B cell (primary cell): ENCODE data around the gene SNRK. TPM values are rescaled to one million over a fixed set of nuclear protein-coding genes. Genes with fewer than 3 reads are reported as not detected.

ENCODE experiments used
- ATAC-seq: fragments of 200-7000 bp; cut with Tn5 transposase; one replicate; pipeline ENCODE4 v1.10.0; 2021; ENCODE audit warnings: low read depth, mild to moderate bottlenecking, moderate number of reproducible peaks, moderate library complexity
- CTCF ChIA-PET: fragments of 350-600 bp; sonication (Branson Sonifier 250); formaldehyde crosslinking; loops from one replicate; lab custom pipeline; 2021; ENCODE audit warnings: antibody characterized with exemption, inconsistent platforms; lab: Charles Lee
- POLR2A ChIA-PET: fragments of 350-600 bp; sonication (Branson Sonifier 250); formaldehyde crosslinking; loops from one replicate; lab custom pipeline; 2021; ENCODE audit warnings: antibody characterized with exemption; lab: Charles Lee
- DNase-seq: peaks from one replicate; pipeline ENCODE4 v3.0.0; 2013
- H2AFZ ChIP-seq: 2 replicates; pipeline ENCODE4 v1.6.1; 2012; ENCODE audit warnings: mild to moderate bottlenecking, low read depth, low read length; ENCODE audit not compliant: insufficient read depth, poor library complexity, severe bottlenecking
- H3K27ac ChIP-seq, 2 donors: 1 replicate in 1 of 2; 2 replicates in 1 of 2; pipeline ENCODE4 v1.5.1; 2012 to 2013; ENCODE audit warnings: low read length in 2 of 2, mild to moderate bottlenecking in 2 of 2, moderate library complexity in 1 of 2
- H3K27me3 ChIP-seq, 4 experiments: fragments of 200-600 bp in 1 of 4; sonication (generic) in 1 of 4; replicated peaks in 1 of 4; 1 replicate in 2 of 4; 2 replicates in 2 of 4; pipeline versions ENCODE4 v1.6.1 to v1.7.0; 2013 to 2016; ENCODE audit warnings: low read length in 3 of 4, mild to moderate bottlenecking in 2 of 4, mixed read lengths in 1 of 4, moderate library complexity in 1 of 4; ENCODE audit not compliant: insufficient read depth in 4 of 4, control insufficient read depth in 3 of 4; ENCODE audit errors: control extremely low read depth in 1 of 4
- H3K36me3 ChIP-seq, 2 experiments: replicated peaks in 1 of 2; 1 replicate in 1 of 2; 2 replicates in 1 of 2; pipeline versions ENCODE4 v1.6.1 to v1.7.1; 2013; ENCODE audit warnings: low read length in 1 of 2; ENCODE audit not compliant: insufficient read depth in 2 of 2, control insufficient read depth in 1 of 2; ENCODE audit errors: control extremely low read depth in 1 of 2, extremely low read depth in 1 of 2
- H3K4me1 ChIP-seq, 2 donors: fragments of 200-600 bp in 1 of 2; sonication (generic) in 1 of 2; 1 replicate in 1 of 2; 2 replicates in 1 of 2; pipeline versions ENCODE4 v1.5.1 to v1.6.1; 2013 to 2017; ENCODE audit warnings: low read length in 2 of 2; ENCODE audit not compliant: control insufficient read depth in 2 of 2, insufficient read depth in 2 of 2
- H3K4me2 ChIP-seq: replicated peaks from 2 replicates; pipeline ENCODE3; 2012; ENCODE audit warnings: mild to moderate bottlenecking, low read depth, low read length; ENCODE audit not compliant: poor library complexity, severe bottlenecking
- H3K4me3 ChIP-seq, 5 experiments: fragments of 200-600 bp in 1 of 5; sonication (generic) in 1 of 5; 1 replicate in 3 of 5; 2 replicates in 2 of 5; pipeline versions ENCODE4 v1.5.1 to v1.7.0; 2011 to 2016; ENCODE audit warnings: low read length in 4 of 5, mild to moderate bottlenecking in 4 of 5, low read depth in 2 of 5, control low read depth in 1 of 5, moderate library complexity in 1 of 5; ENCODE audit not compliant: insufficient read depth in 1 of 5; ENCODE audit errors: control extremely low read depth in 1 of 5, extremely low read depth in 1 of 5
- H3K79me2 ChIP-seq: fragments of 200-600 bp; sonication (generic); one replicate; pipeline ENCODE4 v1.6.0; 2016; ENCODE audit warnings: low read length; ENCODE audit not compliant: control insufficient read depth, insufficient read depth
- H3K9ac ChIP-seq: fragments of 200-600 bp; sonication (generic); 2 replicates; pipeline ENCODE4 v1.6.1; 2017; ENCODE audit warnings: mild to moderate bottlenecking, low read length, moderate library complexity
- H3K9me3 ChIP-seq, 3 donors: one replicate each; pipeline versions ENCODE4 v1.6.1 to v1.7.1; 2013; ENCODE audit warnings: low read length in 2 of 3; ENCODE audit not compliant: control insufficient read depth in 2 of 3, insufficient read depth in 1 of 3; ENCODE audit errors: control extremely low read depth in 1 of 3
- H4K20me1 ChIP-seq: 2 replicates; pipeline ENCODE4 v1.6.0; 2012; ENCODE audit warnings: mild to moderate bottlenecking, low read length; ENCODE audit not compliant: insufficient read depth, control insufficient read depth, poor library complexity, severe bottlenecking
- H3K27ac Mint-ChIP-seq: one replicate; pipeline ENCODE4 v1.8.0; 2021; ENCODE audit warnings: mixed read lengths
- H3K27me3 Mint-ChIP-seq: one replicate; pipeline ENCODE4 v1.8.0; 2021; ENCODE audit warnings: mixed read lengths
- H3K4me1 Mint-ChIP-seq: one replicate; pipeline ENCODE4 v1.8.0; 2021; ENCODE audit warnings: mixed read lengths
- H3K4me3 Mint-ChIP-seq: one replicate; pipeline ENCODE4 v1.8.0; 2021; ENCODE audit warnings: mixed read lengths
- H3K9me3 Mint-ChIP-seq: one replicate; pipeline ENCODE4 v1.8.0; 2022; ENCODE audit warnings: mixed read lengths; ENCODE audit not compliant: insufficient read depth
- EZH2 ChIP-seq: IDR thresholded peaks from 2 replicates; pipeline ENCODE4 v1.6.1; 2012; ENCODE audit warnings: borderline replicate concordance, low read depth, mild to moderate bottlenecking, moderate library complexity, low read length; ENCODE audit not compliant: insufficient read depth, poor library complexity, severe bottlenecking
- WGBS: methylation state at CpG from one replicate; pipeline ENCODE4 v1.1.5; 2013; ENCODE audit warnings: missing lambda C conversion rate; ENCODE audit not compliant: insufficient coverage; 5-methylcytosine and 5-hydroxymethylcytosine counted together
- intact Hi-C: fragments of 100-400 bp; cut with micrococcal nuclease; formaldehyde crosslinking; loops from one replicate; pipeline ENCODE4 v1.10.0; 2022
- polyA plus RNA-seq: library from polyadenylated mRNA; depleted of rRNA; stranded (reverse); fragments of >200 nt; gene quantifications from 2 replicates; pipeline ENCODE4 v1.2.3, GENCODE V29; 2012
- total RNA-seq, 2 donors: library from RNA; stranded (reverse); fragments of 120-200 nt in 1 of 2; gene quantifications; 1 replicate in 1 of 2; 2 replicates in 1 of 2; pipeline versions ENCODE4 v1.2.3 to v1.2.4, GENCODE V29; 2013 to 2022
- TF ChIP-seq, protein P1 (sequence below): fragments of 200-600 bp; IDR thresholded peaks from one replicate; pipeline ENCODE4 v1.8.0; 2022; ENCODE audit warnings: antibody characterized with exemption, mild to moderate bottlenecking

Gene SNRK
- total and polyA plus RNA-seq, 2 donors (not counting 1 experiment from before 2014, with no cell fraction given): 17.8 to 46.7 TPM

DNA sequence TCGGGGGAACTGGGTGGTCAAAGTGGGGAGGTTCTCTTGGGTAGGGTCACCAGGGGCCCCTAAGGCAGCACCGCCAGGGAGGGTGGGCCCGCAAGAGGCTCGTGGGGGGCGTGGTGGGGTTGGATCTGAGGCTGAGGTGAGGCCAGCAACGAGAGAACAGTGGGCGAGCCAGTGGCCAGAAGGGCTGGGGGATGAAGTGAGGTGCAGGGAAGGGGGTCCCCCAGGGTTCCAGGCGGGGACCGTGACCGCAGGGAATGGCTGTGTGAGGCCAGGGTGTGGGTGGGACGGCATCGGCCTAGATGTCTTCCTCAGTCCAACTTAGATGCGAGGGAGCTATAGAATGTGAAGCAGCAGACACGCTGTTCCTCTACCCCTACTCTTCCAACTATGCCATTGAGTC lies 78.2 kb downstream of the SNRK start:
- Histone ChIP-seq H3K4me2 (no peak overlapping the region), H4K20me1 (no peaks in the 10 kb centered on the region), H3K9me3 (peaks cover 0 to 4% (median 0%) of the 10 kb centered on the region in 3 donors), H2AFZ (no peak overlapping the region), H3K9ac (no peak overlapping the region), H3K4me3 (no peak overlapping the region), H3K4me1 (no peaks in the 10 kb centered on the region), H3K36me3 (no peaks in the 10 kb centered on the region), H3K79me2 (no peaks in the 10 kb centered on the region), H3K27me3 (no peaks in the 10 kb centered on the region), H3K27ac (no peak overlapping the region)
- H3K9me3 Mint-ChIP-seq: no peaks in the 10 kb centered on the region
- H3K4me3 Mint-ChIP-seq: no peak overlapping the region
- H3K4me1 Mint-ChIP-seq: no peaks in the 10 kb centered on the region
- no peak for TF ChIP-seq EZH2
- TF ChIP-seq, protein P1, sequence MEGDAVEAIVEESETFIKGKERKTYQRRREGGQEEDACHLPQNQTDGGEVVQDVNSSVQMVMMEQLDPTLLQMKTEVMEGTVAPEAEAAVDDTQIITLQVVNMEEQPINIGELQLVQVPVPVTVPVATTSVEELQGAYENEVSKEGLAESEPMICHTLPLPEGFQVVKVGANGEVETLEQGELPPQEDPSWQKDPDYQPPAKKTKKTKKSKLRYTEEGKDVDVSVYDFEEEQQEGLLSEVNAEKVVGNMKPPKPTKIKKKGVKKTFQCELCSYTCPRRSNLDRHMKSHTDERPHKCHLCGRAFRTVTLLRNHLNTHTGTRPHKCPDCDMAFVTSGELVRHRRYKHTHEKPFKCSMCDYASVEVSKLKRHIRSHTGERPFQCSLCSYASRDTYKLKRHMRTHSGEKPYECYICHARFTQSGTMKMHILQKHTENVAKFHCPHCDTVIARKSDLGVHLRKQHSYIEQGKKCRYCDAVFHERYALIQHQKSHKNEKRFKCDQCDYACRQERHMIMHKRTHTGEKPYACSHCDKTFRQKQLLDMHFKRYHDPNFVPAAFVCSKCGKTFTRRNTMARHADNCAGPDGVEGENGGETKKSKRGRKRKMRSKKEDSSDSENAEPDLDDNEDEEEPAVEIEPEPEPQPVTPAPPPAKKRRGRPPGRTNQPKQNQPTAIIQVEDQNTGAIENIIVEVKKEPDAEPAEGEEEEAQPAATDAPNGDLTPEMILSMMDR: no peak
- ATAC-seq: no peak
- POLR2A ChIA-PET: interaction anchor here (0.6 kb wide), 1 partner anchor 9 kb away, joined by 6 read pairs; no protein-coding TSS in a partner anchor
- H3K27ac Mint-ChIP-seq: no peak overlapping the region
- DNase-seq: no peak
- WGBS: 96% methylated on average over 12 of the region's 14 CpGs
- CTCF ChIA-PET: no interaction called here
- no peaks in the 10 kb centered on the region for H3K27me3 Mint-ChIP-seq
- intact Hi-C loops: no loop called here

DNA sequence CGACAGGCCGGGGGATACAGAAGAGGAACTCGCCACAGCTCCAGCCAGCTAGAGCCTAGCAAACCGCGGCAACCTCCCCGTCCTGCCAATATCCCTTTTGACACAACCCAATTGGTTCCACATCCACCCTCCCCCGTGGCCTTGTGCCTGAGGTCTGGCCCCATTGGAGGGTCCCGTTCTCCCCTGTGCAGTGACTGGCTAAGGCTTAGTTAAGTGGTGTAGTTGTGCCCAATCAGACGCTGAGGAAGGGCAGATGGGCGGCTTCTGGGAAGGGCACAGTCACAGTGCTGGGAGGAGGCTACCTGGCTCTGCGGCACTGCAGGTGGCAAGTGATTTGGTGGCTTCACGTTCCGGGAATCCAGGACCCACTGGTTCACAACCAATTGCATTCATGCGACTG lies 78.6 kb downstream of the SNRK start:
- Histone ChIP-seq H3K4me1 (no peaks in the 10 kb centered on the region), H3K27me3 (no peaks in the 10 kb centered on the region), H3K9me3 (peaks cover 0 to 4% (median 0%) of the 10 kb centered on the region in 3 donors), H3K79me2 (no peaks in the 10 kb centered on the region), H3K36me3 (no peaks in the 10 kb centered on the region), H3K9ac (no peak overlapping the region), H3K4me3 (no peak overlapping the region), H3K4me2 (no peak overlapping the region), H4K20me1 (no peaks in the 10 kb centered on the region), H3K27ac (no peak overlapping the region), H2AFZ (no peak overlapping the region)
- no peaks in the 10 kb centered on the region for H3K9me3 Mint-ChIP-seq
- DNase-seq: no peak
- intact Hi-C loops: no loop called here
- no peak for ATAC-seq
- H3K27ac Mint-ChIP-seq: no peak overlapping the region
- TF ChIP-seq EZH2: no peak
- TF ChIP-seq, protein P1: no peak
- H3K4me3 Mint-ChIP-seq: no peak overlapping the region
- WGBS: 97% methylated on average over 9 of the region's 14 CpGs
- POLR2A ChIA-PET: no interaction called here
- CTCF ChIA-PET: no interaction called here
- H3K27me3 Mint-ChIP-seq: no peaks in the 10 kb centered on the region
- H3K4me1 Mint-ChIP-seq: no peaks in the 10 kb centered on the region
